GM12801 (cell line): ENCODE data around the gene CTNNA2.

Source experiments
- TF ChIP-seq, protein P1 (sequence below): IDR thresholded peaks from one replicate; pipeline ENCODE4 v1.5.1; 2011; ENCODE audit warnings: control low read depth; ENCODE audit not compliant: insufficient read length; ENCODE audit errors: extremely low read depth

CTNNA2 gene

DNA sequence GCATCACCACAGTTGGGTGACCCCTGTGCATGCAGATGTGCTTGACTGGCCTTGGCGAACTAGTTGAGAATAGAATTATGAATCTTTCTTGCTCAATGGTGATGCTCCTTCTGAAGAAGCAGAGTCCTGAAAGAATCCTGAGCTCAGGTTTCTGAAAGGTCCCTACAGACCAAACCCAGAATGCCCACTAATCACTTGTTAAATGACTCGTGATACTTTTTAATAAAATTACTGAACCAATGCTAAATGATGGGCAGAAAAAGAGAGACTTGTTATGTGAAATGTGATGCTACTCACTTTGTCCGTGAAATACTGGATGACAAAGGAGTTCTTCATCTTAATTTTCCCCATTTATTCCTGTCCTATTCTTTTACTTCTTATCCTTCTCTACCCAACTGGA lies 1055.2 kb downstream of the CTNNA2 start:
- TF ChIP-seq, protein P1, sequence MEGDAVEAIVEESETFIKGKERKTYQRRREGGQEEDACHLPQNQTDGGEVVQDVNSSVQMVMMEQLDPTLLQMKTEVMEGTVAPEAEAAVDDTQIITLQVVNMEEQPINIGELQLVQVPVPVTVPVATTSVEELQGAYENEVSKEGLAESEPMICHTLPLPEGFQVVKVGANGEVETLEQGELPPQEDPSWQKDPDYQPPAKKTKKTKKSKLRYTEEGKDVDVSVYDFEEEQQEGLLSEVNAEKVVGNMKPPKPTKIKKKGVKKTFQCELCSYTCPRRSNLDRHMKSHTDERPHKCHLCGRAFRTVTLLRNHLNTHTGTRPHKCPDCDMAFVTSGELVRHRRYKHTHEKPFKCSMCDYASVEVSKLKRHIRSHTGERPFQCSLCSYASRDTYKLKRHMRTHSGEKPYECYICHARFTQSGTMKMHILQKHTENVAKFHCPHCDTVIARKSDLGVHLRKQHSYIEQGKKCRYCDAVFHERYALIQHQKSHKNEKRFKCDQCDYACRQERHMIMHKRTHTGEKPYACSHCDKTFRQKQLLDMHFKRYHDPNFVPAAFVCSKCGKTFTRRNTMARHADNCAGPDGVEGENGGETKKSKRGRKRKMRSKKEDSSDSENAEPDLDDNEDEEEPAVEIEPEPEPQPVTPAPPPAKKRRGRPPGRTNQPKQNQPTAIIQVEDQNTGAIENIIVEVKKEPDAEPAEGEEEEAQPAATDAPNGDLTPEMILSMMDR = no peak

DNA sequence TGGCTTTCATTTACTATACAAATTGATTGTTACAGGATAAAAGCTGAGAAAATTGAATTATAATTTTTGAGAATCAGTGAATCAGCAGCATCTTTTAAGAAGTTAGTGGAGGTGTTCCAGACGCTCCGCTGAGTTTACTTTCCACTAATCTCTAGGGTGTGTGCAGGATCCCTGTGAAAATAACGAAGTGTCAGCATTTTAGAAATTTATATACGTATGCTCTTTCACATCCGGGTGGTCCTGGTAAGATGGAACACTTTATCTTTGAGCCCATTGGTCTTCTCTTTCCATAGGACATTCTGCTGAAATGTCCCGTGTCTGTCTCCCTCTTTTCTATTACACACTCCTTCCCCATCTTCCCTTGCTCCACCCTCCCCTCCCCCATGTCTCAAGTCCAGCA lies 1060.3 kb downstream of the CTNNA2 start:
- TF ChIP-seq, protein P1 = no peak

DNA sequence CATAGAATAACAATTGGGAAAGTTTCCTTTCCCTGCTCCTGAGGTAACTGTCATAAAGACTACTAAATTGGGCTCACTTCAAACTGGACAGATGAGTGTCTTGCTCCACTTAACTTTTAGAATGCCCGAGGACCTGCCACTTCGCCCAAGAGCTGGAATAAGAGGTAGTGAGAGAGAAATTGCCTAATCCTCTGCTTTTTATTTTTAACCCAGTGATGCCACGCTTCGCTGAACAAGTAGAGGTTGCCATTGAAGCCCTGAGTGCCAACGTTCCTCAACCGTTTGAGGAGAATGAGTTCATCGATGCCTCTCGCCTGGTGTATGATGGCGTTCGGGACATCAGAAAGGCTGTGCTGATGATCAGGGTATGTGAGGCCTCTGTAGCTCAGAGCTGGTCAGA lies 1061.1 kb downstream of the CTNNA2 start:
- TF ChIP-seq, protein P1 = no peak

DNA sequence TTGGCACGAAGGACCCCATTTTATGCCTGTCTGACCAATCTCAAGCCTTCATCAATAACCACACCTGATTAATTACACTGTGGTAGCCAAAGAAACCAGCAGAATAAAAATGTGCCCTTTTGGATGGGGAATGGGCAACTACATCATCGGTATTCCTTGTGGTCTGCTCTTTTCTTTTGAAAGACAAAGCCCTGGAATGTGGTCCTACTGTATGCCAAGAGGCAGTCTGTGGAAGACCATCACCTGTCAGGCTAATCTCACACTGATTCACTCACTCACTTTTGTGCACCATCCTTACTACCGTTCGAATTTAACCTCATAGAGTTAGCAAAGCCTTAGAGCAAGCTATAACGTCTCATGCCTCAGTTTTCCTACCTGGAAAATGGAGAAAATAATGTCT lies 1066.9 kb downstream of the CTNNA2 start:
- TF ChIP-seq, protein P1 = no peak

DNA sequence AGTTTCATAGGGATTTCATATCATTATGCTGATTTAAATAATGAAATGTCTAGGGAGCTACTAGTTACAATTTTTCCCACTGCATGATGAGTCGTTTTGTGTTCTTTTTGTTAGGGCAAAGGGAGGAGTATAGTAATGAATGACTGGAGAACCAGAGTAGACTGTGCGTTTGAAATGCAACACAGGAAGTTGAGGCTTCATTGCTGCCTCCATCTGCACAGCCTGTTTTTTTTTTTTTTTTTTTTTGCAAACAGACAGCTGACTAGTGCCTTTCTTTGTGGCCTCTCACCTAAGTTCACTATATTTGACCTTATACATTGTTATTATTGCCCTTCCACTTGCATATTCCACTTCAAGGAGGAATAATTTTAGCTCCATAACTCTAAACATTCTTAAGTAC lies 1078.4 kb downstream of the CTNNA2 start:
- TF ChIP-seq, protein P1 = no peak

DNA sequence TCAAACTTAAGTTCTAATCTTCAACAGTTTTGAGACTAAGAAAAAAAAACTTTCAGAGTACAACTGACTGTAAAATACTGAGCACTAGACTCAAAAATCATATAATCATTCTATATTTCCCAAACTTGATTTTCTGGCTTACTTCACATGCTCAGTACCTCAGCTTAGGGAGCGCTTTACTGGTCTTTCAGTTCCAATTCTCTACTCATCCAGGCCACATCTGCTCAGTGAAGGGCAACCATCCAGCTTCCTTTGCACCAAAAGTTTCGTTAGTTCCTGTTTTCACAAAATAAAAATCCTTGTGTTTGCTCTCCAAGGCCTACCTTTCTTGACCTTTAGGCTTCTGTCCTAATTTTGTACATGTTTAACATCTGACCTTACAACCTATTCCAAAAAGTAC lies 1079.3 kb downstream of the CTNNA2 start:
- TF ChIP-seq, protein P1 = no peak

DNA sequence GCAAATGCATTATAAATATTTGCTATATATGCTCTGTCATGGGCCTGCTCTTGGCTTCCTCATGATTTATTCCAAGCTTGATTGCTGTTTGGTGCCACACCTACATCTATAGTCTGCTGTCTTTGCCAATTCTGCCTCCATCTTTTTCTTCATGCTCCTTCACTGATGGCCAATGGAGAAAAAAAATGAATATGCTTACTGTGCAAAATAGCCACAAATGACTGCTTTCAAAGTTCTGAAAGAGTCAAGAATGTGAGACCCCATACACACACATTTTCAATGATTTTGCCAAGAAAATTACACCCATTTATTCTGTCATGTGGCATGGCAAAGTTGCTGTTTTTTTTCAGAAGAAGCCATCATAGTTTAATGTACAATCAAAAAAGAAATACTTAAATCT lies 1097.3 kb downstream of the CTNNA2 start:
- TF ChIP-seq, protein P1 = no peak

DNA sequence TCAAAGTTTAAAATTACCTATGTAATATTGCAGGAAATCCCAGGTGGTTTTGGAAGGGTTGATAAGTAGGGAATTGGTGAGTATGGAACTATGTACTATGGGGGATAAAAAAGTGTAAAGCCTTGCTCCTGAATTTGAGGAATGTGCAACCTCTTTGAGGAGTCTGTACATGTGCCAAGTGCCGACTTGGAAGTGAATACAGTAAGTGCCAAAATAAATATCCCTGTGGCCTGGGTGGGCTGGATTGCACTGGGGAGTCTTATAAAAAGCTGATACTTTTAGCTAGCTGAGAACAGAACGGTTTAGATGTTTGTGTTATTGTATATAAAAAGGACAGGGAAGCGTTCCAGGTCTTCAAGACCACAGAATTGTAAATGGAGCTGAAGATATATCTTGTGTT lies 1108.8 kb downstream of the CTNNA2 start:
- TF ChIP-seq, protein P1 = no peak
